Fibroblast of lung (primary cell): Measurements from ENCODE around the gene PLAGL1. TPM values are rescaled to one million over a fixed set of nuclear protein-coding genes. Genes with fewer than 3 reads are reported as not detected.
"Not testable (repeated sequence)": the region's sequence is repeated elsewhere in the genome, so short reads cannot be mapped to it uniquely, and the experiment has no call there.

Source experiments
- DNase-seq, 2 donors: peaks; one replicate each; pipeline versions ENCODE4 v3.0.0 to v3.0.0-alpha.2; 2010; ENCODE audit warnings: low read depth in 2 of 2
- H2AFZ ChIP-seq: 2 replicates; pipeline ENCODE4 v1.5.1; 2012; ENCODE audit warnings: low read length, control low read depth, inconsistent platforms
- H3K27ac ChIP-seq: 2 replicates; pipeline ENCODE4 v1.5.1; 2011; ENCODE audit warnings: low read length, control low read depth; ENCODE audit not compliant: insufficient read depth
- H3K27me3 ChIP-seq: 2 replicates; pipeline ENCODE4 v1.5.1; 2011; ENCODE audit warnings: mild to moderate bottlenecking, low read length; ENCODE audit not compliant: control insufficient read depth, insufficient read depth
- H3K36me3 ChIP-seq: 2 replicates; pipeline ENCODE4 v1.5.1; 2011; ENCODE audit warnings: low read length; ENCODE audit not compliant: control insufficient read depth, insufficient read depth
- H3K4me1 ChIP-seq: 2 replicates; pipeline ENCODE4 v1.5.1; 2011; ENCODE audit warnings: low read length; ENCODE audit not compliant: control insufficient read depth, insufficient read depth; ENCODE audit errors: extremely low read depth
- H3K4me2 ChIP-seq: 2 replicates; pipeline ENCODE4 v1.5.1; 2011; ENCODE audit warnings: low read length, control low read depth; ENCODE audit not compliant: insufficient read depth; ENCODE audit errors: extremely low read depth
- H3K4me3 ChIP-seq, 4 experiments: fragments of 200-600 bp in 1 of 4; sonication (generic) in 1 of 4; replicated peaks in 1 of 4; 2 replicates each; pipeline ENCODE4 v1.5.1; 2011 to 2016; ENCODE audit warnings: low read length in 4 of 4, low read depth in 3 of 4, mild to moderate bottlenecking in 3 of 4, control low read depth in 2 of 4, inconsistent platforms in 1 of 4, mixed read lengths in 1 of 4; ENCODE audit not compliant: insufficient read depth in 1 of 4; ENCODE audit errors: control extremely low read depth in 1 of 4
- H3K79me2 ChIP-seq: 2 replicates; pipeline ENCODE4 v1.5.1; 2012; ENCODE audit warnings: mild to moderate bottlenecking, low read length, inconsistent platforms; ENCODE audit not compliant: control insufficient read depth, insufficient read depth
- H3K9ac ChIP-seq: 2 replicates; pipeline ENCODE4 v1.5.1; 2011; ENCODE audit warnings: mild to moderate bottlenecking, low read length, control low read depth; ENCODE audit not compliant: insufficient read depth
- H3K9me3 ChIP-seq: 2 replicates; pipeline ENCODE4 v1.5.1; 2012; ENCODE audit warnings: low read depth, low read length; ENCODE audit not compliant: control insufficient read depth, insufficient read depth
- H4K20me1 ChIP-seq: 2 replicates; pipeline ENCODE4 v1.5.1; 2011; ENCODE audit warnings: low read length; ENCODE audit not compliant: control insufficient read depth, insufficient read depth; ENCODE audit errors: extremely low read depth
- EZH2 ChIP-seq: IDR thresholded peaks from 2 replicates; pipeline ENCODE4 v1.5.1; 2012; ENCODE audit warnings: low read length, control low read depth, mild to moderate bottlenecking; ENCODE audit errors: missing control alignments
- polyA plus RNA-seq, 2 donors: library from polyadenylated mRNA; depleted of rRNA in 1 of 2; stranded (reverse) in 1 of 2; unstranded in 1 of 2; fragments of >200 nt; gene quantifications; 2 replicates each; pipeline ENCODE4 v1.2.1, GENCODE V29; 2011 to 2012; ENCODE audit warnings: missing spikeins in 1 of 2
- total RNA-seq: library from RNA; depleted of rRNA; stranded (reverse); fragments of >200 nt; gene quantifications from 2 replicates; pipeline ENCODE4 v1.2.1, GENCODE V29; 2014
- TF ChIP-seq, protein P1 (sequence below), 2 donors: IDR thresholded peaks in 1 of 2; conservative IDR thresholded peaks in 1 of 2; 1 replicate in 1 of 2; 2 replicates in 1 of 2; pipeline ENCODE4 v1.5.1; 2011 to 2012; ENCODE audit warnings: low read length in 2 of 2, control low read depth in 1 of 2, inconsistent platforms in 1 of 2, low read depth in 1 of 2, mild to moderate bottlenecking in 1 of 2

The PLAGL1 gene
- total and polyA plus RNA-seq, 2 donors (not counting 1 experiment from before 2014, with no cell fraction given), result 11.4 to 24.2 TPM

DNA sequence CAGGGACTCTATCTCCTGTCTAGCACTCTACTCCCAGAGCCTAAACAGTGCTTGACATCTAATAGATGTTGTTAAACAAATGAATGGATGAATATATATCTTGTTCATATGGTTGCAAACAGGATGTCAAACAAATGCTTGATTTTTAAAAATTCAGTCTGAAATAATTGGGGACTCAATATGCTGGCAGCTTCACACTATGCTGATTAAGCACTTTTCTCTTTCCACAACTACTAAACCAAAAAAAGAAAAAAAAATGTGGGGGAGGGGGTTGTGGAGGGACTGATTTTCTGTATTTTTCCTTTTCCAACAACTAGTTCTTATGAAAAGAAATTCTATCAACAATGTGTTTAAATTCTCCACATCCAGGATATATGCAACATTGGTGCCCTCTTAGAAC, 44.4 kb upstream of the PLAGL1 start:
- DNase-seq, result no peak
- no peak overlapping the region for H2AFZ ChIP-seq
- no peaks in the 10 kb centered on the region for H3K4me1 ChIP-seq
- H3K36me3 ChIP-seq, result no peaks in the 10 kb centered on the region
- H3K27me3 ChIP-seq, result peaks cover 13% of the 10 kb centered on the region
- no peaks in the 10 kb centered on the region for H3K79me2 ChIP-seq
- no peaks in the 10 kb centered on the region for H3K9me3 ChIP-seq
- no peak overlapping the region for H3K4me3 ChIP-seq
- H4K20me1 ChIP-seq, result no peaks in the 10 kb centered on the region
- H3K9ac ChIP-seq, result no peak overlapping the region
- TF ChIP-seq, protein P1, sequence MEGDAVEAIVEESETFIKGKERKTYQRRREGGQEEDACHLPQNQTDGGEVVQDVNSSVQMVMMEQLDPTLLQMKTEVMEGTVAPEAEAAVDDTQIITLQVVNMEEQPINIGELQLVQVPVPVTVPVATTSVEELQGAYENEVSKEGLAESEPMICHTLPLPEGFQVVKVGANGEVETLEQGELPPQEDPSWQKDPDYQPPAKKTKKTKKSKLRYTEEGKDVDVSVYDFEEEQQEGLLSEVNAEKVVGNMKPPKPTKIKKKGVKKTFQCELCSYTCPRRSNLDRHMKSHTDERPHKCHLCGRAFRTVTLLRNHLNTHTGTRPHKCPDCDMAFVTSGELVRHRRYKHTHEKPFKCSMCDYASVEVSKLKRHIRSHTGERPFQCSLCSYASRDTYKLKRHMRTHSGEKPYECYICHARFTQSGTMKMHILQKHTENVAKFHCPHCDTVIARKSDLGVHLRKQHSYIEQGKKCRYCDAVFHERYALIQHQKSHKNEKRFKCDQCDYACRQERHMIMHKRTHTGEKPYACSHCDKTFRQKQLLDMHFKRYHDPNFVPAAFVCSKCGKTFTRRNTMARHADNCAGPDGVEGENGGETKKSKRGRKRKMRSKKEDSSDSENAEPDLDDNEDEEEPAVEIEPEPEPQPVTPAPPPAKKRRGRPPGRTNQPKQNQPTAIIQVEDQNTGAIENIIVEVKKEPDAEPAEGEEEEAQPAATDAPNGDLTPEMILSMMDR (conservative IDR thresholded peaks at IDR 0.05 in 1 of 2, IDR thresholded peaks at IDR 0.05 in 1 of 2; ENCODE audit: low read depth in 1 of 2, low read length in 2 of 2), result no peak
- TF ChIP-seq EZH2, result no peak
- H3K27ac ChIP-seq, result no peak overlapping the region
- no peak overlapping the region for H3K4me2 ChIP-seq

- Histone ChIP-seq H3K9ac (no peak overlapping the region), H3K79me2 (no peaks in the 10 kb centered on the region), H3K9me3 (no peaks in the 10 kb centered on the region), H3K36me3 (no peaks in the 10 kb centered on the region), H3K27ac (no peak overlapping the region), H3K4me3 (no peak overlapping the region), H3K4me1 (no peaks in the 10 kb centered on the region), H3K27me3 (peaks cover 8% of the 10 kb centered on the region), H2AFZ (no peak overlapping the region), H3K4me2 (no peak overlapping the region), H4K20me1 (no peaks in the 10 kb centered on the region)
- no peak for TF ChIP-seq EZH2
- TF ChIP-seq, protein P1 (conservative IDR thresholded peaks at IDR 0.05 in 1 of 2, IDR thresholded peaks at IDR 0.05 in 1 of 2; ENCODE audit: low read depth in 1 of 2, low read length in 2 of 2), result no peak
- no peak for DNase-seq
These were observed 41.3 kb upstream of the PLAGL1 start for GRCh38 chr6:144049386-144049785.

GRCh38 chr6:144047688-144048087, 39.6 kb upstream of the PLAGL1 start:
- Histone ChIP-seq H2AFZ (no peak overlapping the region), H3K27ac (no peak overlapping the region), H3K36me3 (no peaks in the 10 kb centered on the region), H3K4me3 (no peak overlapping the region), H3K79me2 (no peaks in the 10 kb centered on the region), H3K4me2 (no peak overlapping the region), H3K9ac (no peak overlapping the region), H3K27me3 (peaks cover 8% of the 10 kb centered on the region), H3K9me3 (no peaks in the 10 kb centered on the region), H4K20me1 (no peaks in the 10 kb centered on the region), H3K4me1 (no peaks in the 10 kb centered on the region)
- no peak for TF ChIP-seq EZH2
- TF ChIP-seq, protein P1 (conservative IDR thresholded peaks at IDR 0.05 in 1 of 2, IDR thresholded peaks at IDR 0.05 in 1 of 2; ENCODE audit: low read depth in 1 of 2, low read length in 2 of 2), result no peak
- no peak for DNase-seq

GRCh38 chr6:144046672-144047071, 38.6 kb upstream of the PLAGL1 start:
- H3K4me2 ChIP-seq, H3K9me3 ChIP-seq, H3K27ac ChIP-seq, H2AFZ ChIP-seq, H3K9ac ChIP-seq, H3K27me3 ChIP-seq, H3K36me3 ChIP-seq, H3K4me1 ChIP-seq, H3K4me3 ChIP-seq, DNase-seq, H3K79me2 ChIP-seq, H4K20me1 ChIP-seq: not testable (repeated sequence)

DNA sequence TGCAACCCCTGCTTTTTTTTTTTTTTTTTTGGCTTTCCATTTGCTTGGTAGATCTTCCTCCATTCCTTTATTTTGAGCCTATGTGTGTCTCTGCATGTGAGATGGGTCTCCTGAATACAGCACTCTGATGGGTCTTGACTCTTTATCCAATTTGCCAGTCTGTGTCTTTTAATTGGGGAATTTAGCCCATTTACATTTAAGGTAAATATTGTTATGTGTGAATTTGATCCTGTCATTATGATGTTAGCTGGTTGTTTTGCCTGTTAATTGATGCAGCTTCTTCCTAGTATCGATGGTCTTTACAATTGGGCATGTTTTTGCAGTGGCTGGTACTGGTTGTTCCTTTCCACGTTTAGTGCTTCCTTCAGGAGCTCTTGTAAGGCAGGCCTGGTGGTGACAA, 36.9 kb upstream of the PLAGL1 start:
- H3K36me3 ChIP-seq, H3K9me3 ChIP-seq, H2AFZ ChIP-seq, H3K27me3 ChIP-seq, H3K4me3 ChIP-seq, H3K4me1 ChIP-seq, H3K9ac ChIP-seq, H3K4me2 ChIP-seq, DNase-seq, H4K20me1 ChIP-seq, H3K79me2 ChIP-seq, H3K27ac ChIP-seq: not testable (repeated sequence)
